ENCODE results near the gene LTBP4. TPM values are rescaled to one million over a fixed set of nuclear protein-coding genes. Genes with fewer than 3 reads are reported as not detected.

Gene LTBP4
- total and polyA plus RNA-seq, 12 donors = 114 to 263 (median 234) TPM

DNA sequence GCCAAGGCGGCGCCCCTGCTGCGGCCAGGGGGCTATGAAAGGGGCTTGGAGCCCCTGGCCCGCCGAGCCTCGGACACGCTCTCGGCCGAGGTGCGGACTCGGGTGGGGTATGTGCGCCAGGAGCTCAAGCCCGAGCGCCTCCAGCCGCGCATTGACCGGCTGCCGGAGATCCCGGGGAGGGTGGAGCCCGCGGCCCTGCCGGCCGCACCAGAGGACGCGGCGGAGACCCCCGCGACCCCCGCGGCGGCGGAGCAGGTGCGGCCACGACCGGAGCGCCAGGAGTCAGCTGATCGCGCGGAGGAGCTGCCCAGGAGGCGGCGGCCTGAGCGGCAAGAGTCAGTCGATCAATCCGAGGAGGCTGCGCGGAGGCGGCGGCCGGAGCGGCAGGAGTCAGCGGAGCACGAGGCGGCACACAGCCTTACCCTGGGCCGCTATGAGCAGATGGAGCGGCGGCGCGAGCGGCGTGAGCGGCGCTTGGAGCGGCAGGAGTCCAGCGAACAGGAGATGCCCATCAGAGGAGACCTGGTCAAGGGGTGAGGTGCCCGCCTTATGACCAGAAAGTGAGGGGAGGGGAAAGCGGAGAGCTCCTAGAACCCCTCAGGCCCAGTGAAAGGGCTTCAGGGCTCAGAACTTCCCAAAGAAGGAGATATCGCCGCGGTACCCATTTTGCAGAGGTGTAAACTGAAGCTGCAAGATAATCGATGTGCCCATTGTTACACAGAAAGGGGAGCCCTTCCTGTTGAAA lies 33.2 kb upstream of the LTBP4 start:
- Histone ChIP-seq H3K9me3 (no peaks in the 10 kb centered on the region), H3K36me3 (no peaks in the 10 kb centered on the region), H3K4me1 (peaks cover 4 to 16% (median 10%) of the 10 kb centered on the region in 9 donors), H3K27ac (no peak overlapping the region), H3K4me3 (peak overlapping the region in 9 of 10 donors; percentile 8 to 43 (median 30)), H3K27me3 (peaks cover 6 to 59% (median 46%) of the 10 kb centered on the region in 7 donors)
- WGBS, 2 donors = 6 to 7% methylated on average over 68 to 70 of the region's 70 CpGs
- no peak for ATAC-seq
- TF ChIP-seq, protein P1, sequence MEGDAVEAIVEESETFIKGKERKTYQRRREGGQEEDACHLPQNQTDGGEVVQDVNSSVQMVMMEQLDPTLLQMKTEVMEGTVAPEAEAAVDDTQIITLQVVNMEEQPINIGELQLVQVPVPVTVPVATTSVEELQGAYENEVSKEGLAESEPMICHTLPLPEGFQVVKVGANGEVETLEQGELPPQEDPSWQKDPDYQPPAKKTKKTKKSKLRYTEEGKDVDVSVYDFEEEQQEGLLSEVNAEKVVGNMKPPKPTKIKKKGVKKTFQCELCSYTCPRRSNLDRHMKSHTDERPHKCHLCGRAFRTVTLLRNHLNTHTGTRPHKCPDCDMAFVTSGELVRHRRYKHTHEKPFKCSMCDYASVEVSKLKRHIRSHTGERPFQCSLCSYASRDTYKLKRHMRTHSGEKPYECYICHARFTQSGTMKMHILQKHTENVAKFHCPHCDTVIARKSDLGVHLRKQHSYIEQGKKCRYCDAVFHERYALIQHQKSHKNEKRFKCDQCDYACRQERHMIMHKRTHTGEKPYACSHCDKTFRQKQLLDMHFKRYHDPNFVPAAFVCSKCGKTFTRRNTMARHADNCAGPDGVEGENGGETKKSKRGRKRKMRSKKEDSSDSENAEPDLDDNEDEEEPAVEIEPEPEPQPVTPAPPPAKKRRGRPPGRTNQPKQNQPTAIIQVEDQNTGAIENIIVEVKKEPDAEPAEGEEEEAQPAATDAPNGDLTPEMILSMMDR (IDR thresholded peaks at IDR 0.05) = no peak
- DNase-seq = no peak
- intact Hi-C loops (cut with DNase I) = no loop called here

GRCh38 chr19:40570313-40571004 lies 30.7 kb upstream of the LTBP4 start:
- peak overlapping the region in 3 of 10 donors; percentile 10 to 47 (median 34) for H3K27ac ChIP-seq
- intact Hi-C loops (cut with DNase I) = loop anchor here in 1 of 10 donors (2.0 kb wide), 1 partner anchor 28 kb away; no protein-coding TSS in a partner anchor
- 1% methylated on average over 49 to 53 of the region's 53 CpGs for WGBS, 2 donors
- TF ChIP-seq, protein P1 (IDR thresholded peaks at IDR 0.05) = peak in 4 of 9 donors; percentile 10 to 57 (median 28)
- peaks cover 6 to 37% (median 31%) of the 10 kb centered on the region in 7 donors for H3K27me3 ChIP-seq
- H3K4me1 ChIP-seq = peaks cover 4 to 16% (median 10%) of the 10 kb centered on the region in 9 donors
- peak overlapping the region in 8 of 10 donors; percentile 12 to 53 (median 46) for H3K4me3 ChIP-seq
- ATAC-seq (peak; percentile 96 to 98 (median 98)), DNase-seq (peak; percentile 99)
- H3K36me3 ChIP-seq = no peaks in the 10 kb centered on the region
- no peaks in the 10 kb centered on the region for H3K9me3 ChIP-seq

- no peak overlapping the region for H3K27ac ChIP-seq
- peaks cover 1 to 32% (median 26%) of the 10 kb centered on the region in 7 donors for H3K27me3 ChIP-seq
- no peaks in the 10 kb centered on the region for H3K9me3 ChIP-seq
- TF ChIP-seq, protein P1 (IDR thresholded peaks at IDR 0.05) = no peak
- peak overlapping the region in 2 of 10 donors; percentile 16 to 29 for H3K4me3 ChIP-seq
- ATAC-seq = no peak
- no peaks in the 10 kb centered on the region for H3K36me3 ChIP-seq
- peaks cover 4 to 18% (median 10%) of the 10 kb centered on the region in 9 donors for H3K4me1 ChIP-seq
- WGBS, 2 donors = 27 to 30% methylated on average over 3 of the region's 3 CpGs
- intact Hi-C loops (cut with DNase I) = loop anchor here in 1 of 10 donors (2.0 kb wide), 1 partner anchor 28 kb away; no protein-coding TSS in a partner anchor
- DNase-seq = no peak
These were observed 30.2 kb upstream of the LTBP4 start for GRCh38 chr19:40571005-40571318.

- intact Hi-C loops (cut with DNase I) = loop anchor here in 1 of 10 donors (2.0 kb wide), 1 partner anchor 27 kb away; no protein-coding TSS in a partner anchor
- 77 to 84% methylated on average over 10 of the region's 10 CpGs for WGBS, 2 donors
- ATAC-seq = no peak
- Histone ChIP-seq H3K4me1 (peaks cover 4 to 23% (median 13%) of the 10 kb centered on the region in 9 donors), H3K27ac (no peak overlapping the region), H3K27me3 (peaks cover 0 to 22% (median 16%) of the 10 kb centered on the region in 7 donors), H3K36me3 (no peaks in the 10 kb centered on the region), H3K9me3 (no peaks in the 10 kb centered on the region), H3K4me3 (no peak overlapping the region)
- TF ChIP-seq, protein P1 (IDR thresholded peaks at IDR 0.05) = no peak
- no peak for DNase-seq
These were observed 29.2 kb upstream of the LTBP4 start for GRCh38 chr19:40571831-40572495.

All from heart right ventricle (tissue), 16 donors.